Suprapubic skin (tissue), 4 donors: ENCODE measurements around the gene ARVCF. TPM values are rescaled to one million over a fixed set of nuclear protein-coding genes. Genes with fewer than 3 reads are reported as not detected.

Experiments
- DNase-seq, 2 donors: peaks; one replicate each; pipeline ENCODE4 v3.0.0-alpha.2; 2019; ENCODE audit warnings: low spot score in 2 of 2
- H3K27ac ChIP-seq: fragments of 200-600 bp; sonication (generic); one replicate; pipeline ENCODE4 v1.5.1; 2019
- H3K27me3 ChIP-seq: fragments of 200-600 bp; sonication (generic); one replicate; pipeline ENCODE4 v1.5.1; 2019
- H3K36me3 ChIP-seq: fragments of 200-600 bp; sonication (generic); one replicate; pipeline ENCODE4 v1.5.1; 2019
- H3K4me1 ChIP-seq: fragments of 200-600 bp; sonication (generic); one replicate; pipeline ENCODE4 v1.5.1; 2019
- H3K4me3 ChIP-seq: fragments of 200-600 bp; sonication (generic); one replicate; pipeline ENCODE4 v1.5.1; 2019; ENCODE audit warnings: mild to moderate bottlenecking
- H3K9me3 ChIP-seq: fragments of 200-600 bp; sonication (generic); one replicate; pipeline ENCODE4 v1.5.1; 2019
- CTCF ChIP-seq, 2 donors: fragments of 200-600 bp in 1 of 2; fragments of 450-650 bp in 1 of 2; sonication (generic) in 1 of 2; IDR thresholded peaks; one replicate each; pipeline ENCODE4 v1.5.1; 2016 to 2019; ENCODE audit warnings: antibody characterized with exemption in 2 of 2, mild to moderate bottlenecking in 1 of 2, moderate library complexity in 1 of 2
- EP300 ChIP-seq: sonication (generic); formaldehyde crosslinking; IDR thresholded peaks from one replicate; pipeline ENCODE4 v1.6.1; 2017; ENCODE audit warnings: antibody characterized with exemption
- POLR2A ChIP-seq, 2 donors: fragments of 450-650 bp; IDR thresholded peaks; one replicate each; pipeline ENCODE4 v1.6.1; 2017; ENCODE audit warnings: antibody characterized with exemption in 2 of 2, mild to moderate bottlenecking in 2 of 2, moderate library complexity in 2 of 2
- POLR2AphosphoS5 ChIP-seq, 3 donors: sonication (generic); formaldehyde crosslinking; IDR thresholded peaks; one replicate each; pipeline ENCODE4 v1.6.1; 2017; ENCODE audit warnings: antibody characterized with exemption in 3 of 3
- WGBS: methylation state at CpG from one replicate; pipeline ENCODE4 v1.1.5; 2018; 5-methylcytosine and 5-hydroxymethylcytosine counted together
- total RNA-seq, 4 donors: library from RNA; depleted of rRNA; stranded (reverse); fragments of >200 nt; gene quantifications; one replicate each; pipeline ENCODE4 v1.1.0, GENCODE V29; 2016

ARVCF gene
- total RNA-seq, 4 donors from 2014 or later = 22.9 to 38.4 (median 26.0) TPM

- Histone ChIP-seq H3K36me3 (peaks cover 46% of the 10 kb centered on the region), H3K4me3 (no peak overlapping the region), H3K4me1 (peaks cover 22% of the 10 kb centered on the region), H3K9me3 (no peaks in the 10 kb centered on the region), H3K27ac (no peak overlapping the region), H3K27me3 (no peaks in the 10 kb centered on the region)
- TF ChIP-seq EP300 = no peak
- TF ChIP-seq CTCF (IDR thresholded peaks at IDR 0.05) = no peak
- no peak for TF ChIP-seq POLR2A (IDR thresholded peaks at IDR 0.05)
- no peak for TF ChIP-seq POLR2AphosphoS5 (IDR thresholded peaks at IDR 0.05)
- WGBS = 77% methylated on average over 3 of the region's 52 CpGs
- no peak for DNase-seq
Observed at GRCh38 chr22:19979712-19980493, 36.7 kb downstream of the ARVCF start.

GRCh38 chr22:19978748-19979147, 37.9 kb downstream of the ARVCF start:
- no peaks in the 10 kb centered on the region for H3K27me3 ChIP-seq
- peaks cover 17% of the 10 kb centered on the region for H3K4me1 ChIP-seq
- no peak overlapping the region for H3K4me3 ChIP-seq
- H3K27ac ChIP-seq = no peak overlapping the region
- no peak for TF ChIP-seq CTCF (IDR thresholded peaks at IDR 0.05)
- no peak for TF ChIP-seq POLR2A (IDR thresholded peaks at IDR 0.05)
- no peak for TF ChIP-seq EP300
- no peak for TF ChIP-seq POLR2AphosphoS5 (IDR thresholded peaks at IDR 0.05)
- peaks cover 48% of the 10 kb centered on the region for H3K36me3 ChIP-seq
- WGBS = 100% methylated on average over 2 of the region's 17 CpGs
- no peak for DNase-seq
- no peaks in the 10 kb centered on the region for H3K9me3 ChIP-seq

- no peak for TF ChIP-seq EP300
- TF ChIP-seq POLR2AphosphoS5 (IDR thresholded peaks at IDR 0.05) = no peak
- no peak for TF ChIP-seq CTCF (IDR thresholded peaks at IDR 0.05)
- TF ChIP-seq POLR2A (IDR thresholded peaks at IDR 0.05) = no peak
- Histone ChIP-seq H3K36me3 (peaks cover 58% of the 10 kb centered on the region), H3K27me3 (no peaks in the 10 kb centered on the region), H3K4me1 (peaks cover 12% of the 10 kb centered on the region), H3K27ac (no peak overlapping the region), H3K9me3 (no peaks in the 10 kb centered on the region), H3K4me3 (no peak overlapping the region)
- no peak for DNase-seq
- WGBS = 81% methylated on average over 11 of the region's 32 CpGs
Observed at GRCh38 chr22:19977296-19978243, 39.1 kb downstream of the ARVCF start.

GRCh38 chr22:19976671-19977070, 40.0 kb downstream of the ARVCF start:
- no peak for TF ChIP-seq POLR2A (IDR thresholded peaks at IDR 0.05)
- TF ChIP-seq CTCF (IDR thresholded peaks at IDR 0.05) = no peak
- TF ChIP-seq POLR2AphosphoS5 (IDR thresholded peaks at IDR 0.05) = no peak
- TF ChIP-seq EP300 = no peak
- Histone ChIP-seq H3K9me3 (no peaks in the 10 kb centered on the region), H3K36me3 (peaks cover 61% of the 10 kb centered on the region), H3K27ac (no peak overlapping the region), H3K27me3 (no peaks in the 10 kb centered on the region), H3K4me3 (no peak overlapping the region), H3K4me1 (peaks cover 12% of the 10 kb centered on the region)
- whole genome bisulfite sequencing = no CpG with 5 or more reads among the region's 3 CpGs
- no peak for DNase-seq

- Histone ChIP-seq H3K4me3 (no peak overlapping the region), H3K27ac (no peak overlapping the region), H3K9me3 (no peaks in the 10 kb centered on the region), H3K36me3 (peaks cover 54% of the 10 kb centered on the region), H3K27me3 (no peaks in the 10 kb centered on the region), H3K4me1 (peaks cover 14% of the 10 kb centered on the region)
- no peak for TF ChIP-seq POLR2A (IDR thresholded peaks at IDR 0.05)
- no peak for TF ChIP-seq POLR2AphosphoS5 (IDR thresholded peaks at IDR 0.05)
- TF ChIP-seq EP300 = no peak
- no peak for TF ChIP-seq CTCF (IDR thresholded peaks at IDR 0.05)
- DNase-seq = no peak
- 84% methylated on average over 4 of the region's 4 CpGs for WGBS
Observed at GRCh38 chr22:19975707-19976035, 41.0 kb downstream of the ARVCF start.
